ENCODE results near the gene DTX2. TPM values are rescaled to one million over a fixed set of nuclear protein-coding genes. Genes with fewer than 3 reads are reported as not detected.
"Not testable (repeated sequence)": the region's sequence is repeated elsewhere in the genome, so short reads cannot be mapped to it uniquely, and the experiment has no call there.

The DTX2 gene
- polyA plus RNA-seq, 2 donors, result 46.2 to 171 TPM

DNA sequence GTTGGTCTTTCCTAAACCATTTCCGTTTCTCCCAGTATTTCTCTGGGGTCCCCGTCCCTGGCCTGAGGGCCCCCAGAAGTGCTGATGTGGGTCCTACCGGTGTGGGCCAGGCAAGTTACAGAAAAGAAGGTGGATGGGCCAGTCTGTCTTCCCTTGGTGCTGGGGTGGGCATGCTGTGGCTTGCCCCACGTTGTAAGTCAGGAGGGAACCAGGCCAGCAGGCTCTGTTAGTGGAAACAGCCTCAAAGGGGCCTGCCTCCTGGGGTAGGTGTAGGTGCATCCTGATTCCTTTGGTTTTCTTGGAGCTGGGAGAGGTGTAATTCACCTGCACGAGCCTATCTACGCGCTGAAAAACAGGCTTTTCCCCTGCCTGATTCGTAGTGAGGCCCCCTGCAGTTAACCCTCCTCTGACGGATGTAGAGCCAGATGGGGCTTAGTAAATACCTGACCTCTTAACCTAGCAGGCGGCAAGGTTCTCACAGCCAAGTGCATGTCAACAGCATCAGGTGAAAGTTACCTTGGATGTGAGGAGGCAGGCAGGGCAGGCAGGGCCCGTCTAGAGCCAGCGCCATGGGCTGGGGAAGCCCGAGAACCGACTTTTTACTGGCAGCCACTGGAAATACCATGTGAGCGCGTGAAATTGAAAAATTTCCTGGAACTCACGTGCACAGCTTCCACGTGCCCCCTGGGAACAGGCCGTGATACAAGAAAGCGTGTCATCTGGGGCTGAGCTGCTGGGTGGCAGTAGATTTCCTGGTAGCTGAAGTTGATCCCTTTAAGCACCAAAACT lies 24.5 kb downstream of the DTX2 start:
- WGBS, 2 donors, result 25 to 38% methylated on average over 2 to 3 of the region's 20 CpGs
- not testable (repeated sequence) for H3K4me1 ChIP-seq (ENCODE audit: control insufficient read depth in 2 of 2, insufficient read depth in 2 of 2, low read length in 1 of 2); H3K9me3 ChIP-seq (ENCODE audit: control insufficient read depth in 2 of 2, insufficient read depth in 1 of 2, low read depth in 1 of 2, low read length in 1 of 2); H3K4me3 ChIP-seq (ENCODE audit: low read depth in 1 of 2, low read length in 2 of 2); H3K27me3 ChIP-seq (ENCODE audit: control insufficient read depth in 1 of 2, insufficient read depth in 2 of 2, low read length in 2 of 2)
- peaks cover 3 to 12% of the 10 kb centered on the region in 2 donors for H3K36me3 ChIP-seq (ENCODE audit: control insufficient read depth in 2 of 2, insufficient read depth in 2 of 2, low read length in 1 of 2)
- peak overlapping the region in 1 of 2 donors; percentile 31 for H3K27ac ChIP-seq (ENCODE audit: low read depth in 2 of 2, low read length in 1 of 2)

GRCh38 chr7:76486618-76487017 lies 25.1 kb downstream of the DTX2 start:
- H3K9me3 ChIP-seq (ENCODE audit: control insufficient read depth in 2 of 2, insufficient read depth in 1 of 2, low read depth in 1 of 2, low read length in 1 of 2); H3K4me1 ChIP-seq (ENCODE audit: control insufficient read depth in 2 of 2, insufficient read depth in 2 of 2, low read length in 1 of 2); H3K27me3 ChIP-seq (ENCODE audit: control insufficient read depth in 1 of 2, insufficient read depth in 2 of 2, low read length in 2 of 2); H3K27ac ChIP-seq (ENCODE audit: low read depth in 2 of 2, low read length in 1 of 2); H3K4me3 ChIP-seq (ENCODE audit: low read depth in 1 of 2, low read length in 2 of 2): not testable (repeated sequence)
- peaks cover 3 to 12% of the 10 kb centered on the region in 2 donors for H3K36me3 ChIP-seq (ENCODE audit: control insufficient read depth in 2 of 2, insufficient read depth in 2 of 2, low read length in 1 of 2)
- WGBS, 2 donors, result 45% methylated on average over 2 of the region's 5 CpGs; no CpG with 5 or more reads in 1 of the 2 donors

GRCh38 chr7:76487969-76488368 lies 26.5 kb downstream of the DTX2 start:
- H3K27me3 ChIP-seq (ENCODE audit: control insufficient read depth in 1 of 2, insufficient read depth in 2 of 2, low read length in 2 of 2); H3K4me1 ChIP-seq (ENCODE audit: control insufficient read depth in 2 of 2, insufficient read depth in 2 of 2, low read length in 1 of 2); H3K27ac ChIP-seq (ENCODE audit: low read depth in 2 of 2, low read length in 1 of 2); H3K36me3 ChIP-seq (ENCODE audit: control insufficient read depth in 2 of 2, insufficient read depth in 2 of 2, low read length in 1 of 2); H3K9me3 ChIP-seq (ENCODE audit: control insufficient read depth in 2 of 2, insufficient read depth in 1 of 2, low read depth in 1 of 2, low read length in 1 of 2); H3K4me3 ChIP-seq (ENCODE audit: low read depth in 1 of 2, low read length in 2 of 2): not testable (repeated sequence)
- WGBS, 2 donors, result 81% methylated on average over 4 to 9 of the region's 13 CpGs

- 98 to 100% methylated on average over 4 to 5 of the region's 10 CpGs for WGBS, 2 donors
- not testable (repeated sequence) for H3K36me3 ChIP-seq (ENCODE audit: control insufficient read depth in 2 of 2, insufficient read depth in 2 of 2, low read length in 1 of 2); H3K27me3 ChIP-seq (ENCODE audit: control insufficient read depth in 1 of 2, insufficient read depth in 2 of 2, low read length in 2 of 2); H3K4me3 ChIP-seq (ENCODE audit: low read depth in 1 of 2, low read length in 2 of 2); H3K4me1 ChIP-seq (ENCODE audit: control insufficient read depth in 2 of 2, insufficient read depth in 2 of 2, low read length in 1 of 2); H3K27ac ChIP-seq (ENCODE audit: low read depth in 2 of 2, low read length in 1 of 2); H3K9me3 ChIP-seq (ENCODE audit: control insufficient read depth in 2 of 2, insufficient read depth in 1 of 2, low read depth in 1 of 2, low read length in 1 of 2)
Measured at GRCh38 chr7:76492139-76492538, 30.6 kb downstream of the DTX2 start.

- not testable (repeated sequence) for H3K4me3 ChIP-seq (ENCODE audit: low read depth in 1 of 2, low read length in 2 of 2)
- 87 to 95% methylated on average over 8 to 16 of the region's 16 CpGs for WGBS, 2 donors
Measured at GRCh38 chr7:76495717-76496116, 34.2 kb downstream of the DTX2 start.

DNA sequence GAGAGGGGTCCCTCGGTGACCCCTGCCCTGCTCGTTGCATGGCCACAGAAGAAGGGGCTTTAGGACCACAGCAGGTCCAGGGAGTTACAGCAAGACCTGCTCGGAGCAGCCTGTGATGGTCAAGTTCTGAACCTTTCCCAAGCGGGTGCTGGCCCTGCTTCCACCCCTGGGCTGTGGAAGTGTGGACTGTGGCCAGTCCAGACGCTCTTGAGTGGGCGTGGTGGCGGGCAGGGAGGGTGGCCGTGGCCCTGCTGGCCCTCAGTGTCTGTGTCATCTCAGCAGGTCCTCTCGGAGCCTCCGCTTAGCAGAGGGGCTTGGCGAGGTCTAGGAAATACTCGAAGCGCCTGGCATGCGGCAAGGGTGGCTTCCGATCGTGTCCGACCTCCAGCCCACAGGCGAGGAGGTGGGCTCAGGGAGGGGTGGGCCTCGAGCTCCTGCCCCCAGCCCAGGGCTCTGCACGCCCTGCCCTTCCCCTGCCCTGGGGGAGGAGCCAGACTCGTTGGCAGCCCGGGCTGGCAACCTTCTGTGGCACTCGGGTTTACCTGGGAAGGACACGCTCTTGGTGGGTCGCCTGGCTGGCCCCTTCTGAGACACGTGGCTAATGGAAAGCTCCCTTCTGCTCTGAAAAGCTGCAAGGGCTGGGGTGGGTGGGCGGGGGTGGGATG lies 36.5 kb downstream of the DTX2 start:
- not testable (repeated sequence) for H3K27me3 ChIP-seq (ENCODE audit: control insufficient read depth in 1 of 2, insufficient read depth in 2 of 2, low read length in 2 of 2); H3K27ac ChIP-seq (ENCODE audit: low read depth in 2 of 2, low read length in 1 of 2); H3K36me3 ChIP-seq (ENCODE audit: control insufficient read depth in 2 of 2, insufficient read depth in 2 of 2, low read length in 1 of 2); H3K4me1 ChIP-seq (ENCODE audit: control insufficient read depth in 2 of 2, insufficient read depth in 2 of 2, low read length in 1 of 2); H3K4me3 ChIP-seq (ENCODE audit: low read depth in 1 of 2, low read length in 2 of 2); H3K9me3 ChIP-seq (ENCODE audit: control insufficient read depth in 2 of 2, insufficient read depth in 1 of 2, low read depth in 1 of 2, low read length in 1 of 2)
- 65 to 67% methylated on average over 9 to 14 of the region's 27 CpGs for WGBS, 2 donors

More at GRCh38 chr7:76495717-76496116, 34.2 kb downstream of the DTX2 start:
- H3K4me1 ChIP-seq (ENCODE audit: control insufficient read depth in 2 of 2, insufficient read depth in 2 of 2, low read length in 1 of 2); H3K27me3 ChIP-seq (ENCODE audit: control insufficient read depth in 1 of 2, insufficient read depth in 2 of 2, low read length in 2 of 2); H3K36me3 ChIP-seq (ENCODE audit: control insufficient read depth in 2 of 2, insufficient read depth in 2 of 2, low read length in 1 of 2); H3K27ac ChIP-seq (ENCODE audit: low read depth in 2 of 2, low read length in 1 of 2); H3K9me3 ChIP-seq (ENCODE audit: control insufficient read depth in 2 of 2, insufficient read depth in 1 of 2, low read depth in 1 of 2, low read length in 1 of 2): not testable (repeated sequence)

- not testable (repeated sequence) for H3K27me3 ChIP-seq (ENCODE audit: control insufficient read depth in 1 of 2, insufficient read depth in 2 of 2, low read length in 2 of 2); H3K9me3 ChIP-seq (ENCODE audit: control insufficient read depth in 2 of 2, insufficient read depth in 1 of 2, low read depth in 1 of 2, low read length in 1 of 2); H3K4me3 ChIP-seq (ENCODE audit: low read depth in 1 of 2, low read length in 2 of 2); H3K4me1 ChIP-seq (ENCODE audit: control insufficient read depth in 2 of 2, insufficient read depth in 2 of 2, low read length in 1 of 2); H3K27ac ChIP-seq (ENCODE audit: low read depth in 2 of 2, low read length in 1 of 2)
- 84 to 88% methylated on average over 7 of the region's 10 CpGs for WGBS, 2 donors
- H3K36me3 ChIP-seq (ENCODE audit: control insufficient read depth in 2 of 2, insufficient read depth in 2 of 2, low read length in 1 of 2), result peaks cover 3 to 12% of the 10 kb centered on the region in 2 donors
Measured at GRCh38 chr7:76498583-76499200, 37.2 kb downstream of the DTX2 start.

DNA sequence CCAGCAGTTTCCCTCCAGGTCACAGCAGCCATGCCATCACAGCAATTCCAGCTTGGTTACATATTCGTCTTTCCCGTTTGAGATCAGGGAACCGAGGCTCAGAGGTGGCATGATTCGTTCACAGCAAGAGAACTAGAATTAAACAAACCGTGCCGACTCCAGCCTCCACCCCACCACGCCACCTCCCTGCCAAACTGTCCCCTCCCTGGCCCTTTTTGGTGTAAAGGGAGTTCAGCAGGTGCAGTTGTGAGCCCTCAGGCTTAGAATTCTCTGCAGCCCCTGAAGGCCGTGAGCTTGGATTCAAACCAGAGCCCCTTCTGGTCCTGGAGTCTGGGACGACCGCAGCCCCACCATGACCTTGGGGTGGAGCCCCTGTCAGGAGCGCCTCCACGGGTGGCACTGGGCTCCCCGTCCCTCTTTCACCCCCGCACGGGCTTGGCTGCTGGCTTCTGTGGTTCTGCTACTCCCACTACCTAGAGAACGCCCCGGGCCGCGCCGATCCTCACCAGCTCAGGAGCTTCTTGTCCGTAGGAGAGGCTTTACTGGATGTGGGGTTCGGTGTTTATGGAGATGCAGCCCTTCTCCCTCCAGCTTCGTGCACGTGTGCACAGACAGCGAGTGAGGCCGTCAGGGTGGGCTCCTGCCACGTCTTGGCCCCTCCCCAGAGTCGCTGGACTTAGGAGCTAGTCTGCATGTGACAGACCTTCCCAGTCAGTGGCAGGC lies 37.9 kb downstream of the DTX2 start:
- not testable (repeated sequence) for H3K9me3 ChIP-seq (ENCODE audit: control insufficient read depth in 2 of 2, insufficient read depth in 1 of 2, low read depth in 1 of 2, low read length in 1 of 2); H3K27me3 ChIP-seq (ENCODE audit: control insufficient read depth in 1 of 2, insufficient read depth in 2 of 2, low read length in 2 of 2); H3K27ac ChIP-seq (ENCODE audit: low read depth in 2 of 2, low read length in 1 of 2); H3K4me3 ChIP-seq (ENCODE audit: low read depth in 1 of 2, low read length in 2 of 2); H3K4me1 ChIP-seq (ENCODE audit: control insufficient read depth in 2 of 2, insufficient read depth in 2 of 2, low read length in 1 of 2)
- WGBS, 2 donors, result 61 to 76% methylated on average over 11 to 18 of the region's 28 CpGs
- H3K36me3 ChIP-seq (ENCODE audit: control insufficient read depth in 2 of 2, insufficient read depth in 2 of 2, low read length in 1 of 2), result peaks cover 3 to 12% of the 10 kb centered on the region in 2 donors

GRCh38 chr7:76499924-76500241 lies 38.4 kb downstream of the DTX2 start:
- WGBS, 2 donors, result 63 to 67% methylated on average over 4 to 8 of the region's 19 CpGs
- not testable (repeated sequence) for H3K4me3 ChIP-seq (ENCODE audit: low read depth in 1 of 2, low read length in 2 of 2); H3K27ac ChIP-seq (ENCODE audit: low read depth in 2 of 2, low read length in 1 of 2); H3K9me3 ChIP-seq (ENCODE audit: control insufficient read depth in 2 of 2, insufficient read depth in 1 of 2, low read depth in 1 of 2, low read length in 1 of 2); H3K4me1 ChIP-seq (ENCODE audit: control insufficient read depth in 2 of 2, insufficient read depth in 2 of 2, low read length in 1 of 2); H3K27me3 ChIP-seq (ENCODE audit: control insufficient read depth in 1 of 2, insufficient read depth in 2 of 2, low read length in 2 of 2)
- peaks cover 3 to 15% of the 10 kb centered on the region in 2 donors for H3K36me3 ChIP-seq (ENCODE audit: control insufficient read depth in 2 of 2, insufficient read depth in 2 of 2, low read length in 1 of 2)
